Fibroblast of villous mesenchyme (primary cell): ENCODE results near the gene ARF3. TPM values are rescaled to one million over a fixed set of nuclear protein-coding genes. Genes with fewer than 3 reads are reported as not detected.
"Not testable (repeated sequence)": the region's sequence is repeated elsewhere in the genome, so short reads cannot be mapped to it uniquely, and the experiment has no call there.

Experiments used
- DNase-seq: peaks from one replicate; pipeline ENCODE4 v3.0.0-alpha.2; 2010; ENCODE audit warnings: low read depth
- H3K4me3 ChIP-seq: 2 replicates; pipeline ENCODE4 v1.5.1; 2011; ENCODE audit warnings: low read depth, mild to moderate bottlenecking, low read length
- CTCF ChIP-seq: IDR thresholded peaks from 2 replicates; pipeline ENCODE4 v1.5.1; 2012; ENCODE audit warnings: low read depth, mild to moderate bottlenecking, low read length; ENCODE audit not compliant: insufficient read depth
- total RNA-seq: library from RNA; depleted of rRNA; stranded (reverse); fragments of >200 nt; gene quantifications from 2 replicates; pipeline ENCODE4 v1.2.3, GENCODE V29; 2012

The ARF3 gene
- total RNA-seq, 1 donor, result 68.2 TPM

- no peak overlapping the region for H3K4me3 ChIP-seq
- DNase-seq, result no peak
- no peak for TF ChIP-seq CTCF
Observed at GRCh38 chr12:48910196-48910595, 47.1 kb downstream of the ARF3 start.

DNA sequence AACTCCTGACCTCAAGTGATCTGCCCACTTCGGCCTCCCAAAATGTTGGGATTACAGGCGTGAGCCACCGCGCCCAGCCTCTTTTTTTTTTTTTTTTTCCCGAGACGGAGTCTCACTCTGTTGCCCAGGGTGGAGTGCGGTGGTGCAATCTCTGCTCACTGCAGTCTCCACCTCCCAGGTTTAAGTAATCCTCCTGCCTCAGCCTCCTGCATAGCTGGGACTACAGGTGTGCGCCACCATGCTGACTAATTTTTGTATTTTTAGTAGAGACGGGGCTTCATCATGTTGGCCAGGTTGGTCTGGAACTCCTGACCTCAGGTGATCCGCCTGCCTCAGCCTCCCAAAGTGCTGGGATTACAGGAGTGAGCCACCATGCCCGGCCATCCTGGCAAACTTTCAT, 47.6 kb downstream of the ARF3 start:
- not testable (repeated sequence) for H3K4me3 ChIP-seq, DNase-seq

DNA sequence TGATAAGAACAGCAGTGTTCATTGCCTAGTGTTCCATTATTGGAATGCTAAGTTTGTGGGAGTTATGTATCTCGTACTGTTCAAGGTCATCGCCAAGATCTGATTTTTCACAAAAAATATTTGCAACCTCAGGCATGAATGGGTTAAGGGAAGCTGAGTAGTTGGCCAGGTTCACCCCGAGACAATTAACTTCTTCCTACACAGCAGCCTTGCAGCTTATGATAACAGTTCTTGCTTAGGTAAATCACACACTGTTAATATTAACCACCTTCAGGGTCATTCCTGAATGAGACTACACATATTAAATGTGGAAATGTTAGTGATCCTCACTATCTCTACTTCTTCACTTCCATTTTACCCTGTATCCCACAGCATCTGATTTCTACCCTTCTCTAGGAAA, 50.0 kb downstream of the ARF3 start:
- TF ChIP-seq CTCF, result no peak
- no peak for DNase-seq

DNA sequence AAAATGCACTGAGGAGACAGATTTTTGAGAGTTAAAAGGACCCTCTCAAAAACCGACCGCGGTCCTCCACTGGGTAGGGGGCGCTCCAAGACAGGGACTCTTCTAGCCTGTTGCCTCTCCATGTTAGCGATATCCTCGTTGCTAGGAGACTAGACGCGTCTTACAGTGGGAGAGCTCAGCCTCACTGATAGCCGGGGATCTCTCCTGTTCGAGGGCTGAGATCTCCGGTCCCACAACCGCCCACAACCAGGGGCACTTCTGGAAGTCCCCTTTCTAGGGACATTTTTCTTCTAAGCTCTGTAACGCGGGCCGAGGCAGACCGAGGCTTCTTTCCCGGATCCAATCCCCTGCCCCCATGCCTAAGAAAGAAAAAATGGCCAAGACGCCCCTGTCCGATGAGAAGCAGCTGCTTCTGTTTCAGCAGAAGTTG, 53.3 kb downstream of the ARF3 start:
- peak; percentile 85 for DNase-seq
- peak; percentile 64 for TF ChIP-seq CTCF

More for the DNA sequence above, 50.0 kb downstream of the ARF3 start:
- no peak overlapping the region for H3K4me3 ChIP-seq

DNA sequence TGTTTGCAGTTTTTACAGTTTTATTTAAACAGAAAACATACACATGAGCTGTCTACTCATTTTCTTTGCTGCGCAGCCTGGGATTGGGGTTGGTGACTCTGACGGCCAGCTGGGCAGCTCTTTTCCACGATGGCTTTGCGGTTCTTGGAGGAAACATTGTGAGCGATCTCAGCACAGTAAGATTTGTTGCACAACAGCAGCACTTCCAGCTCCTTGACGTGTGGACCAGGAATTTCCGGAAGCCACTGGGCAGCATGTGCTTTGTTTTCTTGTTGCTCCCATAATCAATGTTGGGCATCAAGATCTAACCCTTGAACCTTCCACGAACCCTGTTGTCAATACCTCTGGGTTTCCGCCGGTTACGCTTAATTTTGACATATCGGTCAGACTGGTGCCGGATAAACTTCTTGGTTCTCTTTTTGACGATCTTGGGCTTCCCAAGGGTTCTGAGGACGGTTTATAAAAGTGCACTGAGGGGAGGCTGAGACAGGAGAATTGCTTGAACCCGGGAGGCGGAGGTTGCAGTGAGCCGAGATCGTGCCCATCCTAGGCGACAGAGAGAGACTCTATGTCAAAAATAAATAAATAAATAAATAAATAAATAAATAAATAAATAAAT, 53.8 kb downstream of the ARF3 start:
- no peak for TF ChIP-seq CTCF
- DNase-seq, result peak; percentile 85
- H3K4me3 ChIP-seq, result peak overlapping the region; percentile 52

More for the DNA sequence above, 53.3 kb downstream of the ARF3 start:
- H3K4me3 ChIP-seq, result peak overlapping the region; percentile 52

- no peak for DNase-seq
- no peak overlapping the region for H3K4me3 ChIP-seq
- TF ChIP-seq CTCF, result no peak
Observed at GRCh38 chr12:48901278-48901677, 56.0 kb downstream of the ARF3 start.

DNA sequence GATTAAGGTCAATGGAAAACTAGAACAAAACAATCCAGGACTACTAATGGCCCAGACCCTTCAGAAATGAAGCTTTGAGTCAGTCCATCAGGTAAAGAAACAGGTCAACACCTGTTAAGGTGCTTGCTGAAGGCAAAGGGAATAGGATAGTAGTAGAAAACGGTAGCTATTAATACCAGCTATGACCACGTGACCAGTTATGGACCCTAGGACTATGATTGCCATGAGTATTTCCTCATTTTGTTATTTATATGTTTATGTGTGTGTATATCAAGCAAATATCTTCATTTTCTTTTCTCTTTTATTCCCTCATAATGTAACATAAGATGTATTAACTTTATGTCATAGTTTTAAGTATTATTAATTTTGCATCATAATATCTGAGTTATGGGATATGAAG, 57.6 kb downstream of the ARF3 start:
- no peak for TF ChIP-seq CTCF
- DNase-seq, result no peak
- no peak overlapping the region for H3K4me3 ChIP-seq
